ENCODE measurements around the gene TTLL7. TPM values are rescaled to one million over a fixed set of nuclear protein-coding genes. Genes with fewer than 3 reads are reported as not detected.

TTLL7 gene
- total RNA-seq, 1 experiment from 2014 or later = 6.6 TPM

DNA sequence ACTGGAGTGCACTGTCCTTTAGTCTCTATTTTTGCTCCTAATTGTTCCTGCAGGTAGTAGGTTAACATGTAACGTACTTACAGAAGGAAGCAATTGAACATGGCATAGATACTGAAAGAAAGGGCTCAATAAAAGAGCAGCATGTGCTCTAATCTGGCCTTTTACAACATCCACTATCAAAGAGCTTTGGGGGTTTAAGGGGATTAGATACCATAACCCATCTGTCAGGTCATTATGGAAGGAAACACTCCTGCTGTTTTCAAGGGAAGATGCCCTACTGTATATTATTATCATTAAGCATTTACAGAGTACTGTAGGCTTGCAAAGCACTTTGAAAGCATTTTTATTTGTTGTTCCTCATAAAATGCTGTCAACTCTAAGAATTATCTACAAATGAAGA is 152.8 kb downstream of the TTLL7 start:
- Histone ChIP-seq H3T11ph (ENCODE audit: low read length) (no peak overlapping the region), H4K5ac (ENCODE audit: insufficient read length, low read depth, low read length) (no peak overlapping the region), H3K56ac (ENCODE audit: insufficient read length, low read depth, low read length) (no peak overlapping the region), H2AK5ac (ENCODE audit: insufficient read length, low read length) (no peak overlapping the region), H3K4me1 (ENCODE audit: insufficient read depth, low read length) (no peaks in the 10 kb centered on the region), H3K23me2 (ENCODE audit: insufficient read length, low read depth, low read length, poor library complexity, severe bottlenecking) (no peaks in the 10 kb centered on the region), H3K4me2 (ENCODE audit: insufficient read depth, insufficient read length, low read length) (no peak overlapping the region), H2BK15ac (ENCODE audit: low read depth, low read length) (no peak overlapping the region), H3K23ac (ENCODE audit: insufficient read length, low read depth, low read length) (no peak overlapping the region), H4K20me1 (ENCODE audit: control insufficient read depth, insufficient read depth, insufficient read length) (no peaks in the 10 kb centered on the region), H3K27me3 (ENCODE audit: insufficient read depth, low read length) (no peaks in the 10 kb centered on the region), H4K8ac (replicated peaks; ENCODE audit: insufficient read length, low read depth, low read length) (no peak overlapping the region), H4K91ac (ENCODE audit: insufficient read length, low read depth, low read length) (no peak overlapping the region), H3K9ac (ENCODE audit: extremely low read depth, insufficient read length, low read length) (no peak overlapping the region), H2BK120ac (ENCODE audit: low read depth, low read length, poor library complexity, severe bottlenecking) (no peak overlapping the region), H2BK20ac (ENCODE audit: low read depth, low read length, poor library complexity, severe bottlenecking) (no peak overlapping the region), H3K9me3 (ENCODE audit: control insufficient read depth, low read depth, low read length) (no peaks in the 10 kb centered on the region), H3K27ac (ENCODE audit: insufficient read length, low read depth, low read length) (no peak overlapping the region), H3K18ac (ENCODE audit: insufficient read length, low read depth, low read length) (no peak overlapping the region), H3K14ac (ENCODE audit: insufficient read depth, low read length) (no peak overlapping the region), H2AFZ (ENCODE audit: low read length) (no peak overlapping the region), H3K79me1 (ENCODE audit: insufficient read depth, low read depth, low read length, poor library complexity, severe bottlenecking) (no peaks in the 10 kb centered on the region), H2BK5ac (ENCODE audit: insufficient read length, low read length) (no peak overlapping the region), H3K4ac (ENCODE audit: low read depth, low read length) (no peak overlapping the region), H3K79me2 (ENCODE audit: insufficient read depth, low read length) (no peaks in the 10 kb centered on the region), H2BK12ac (ENCODE audit: insufficient read length, low read depth, low read length) (no peak overlapping the region)
- Mint-ChIP-seq H3K4me1 (no peaks in the 10 kb centered on the region; a peak in 1 of 4 replicates), H3K4me3 (no peak overlapping the region), H3K9me3 (no peaks in the 10 kb centered on the region), H3K27ac (no peak overlapping the region), H3K27me3 (ENCODE audit: low read depth) (no peaks in the 10 kb centered on the region; the same call in 1 of the 2 replicates), H3K36me3 (ENCODE audit: insufficient read depth in 1 of 3, low read depth in 3 of 3) (no peaks in the 10 kb centered on the region)
- DNase-seq = no peak
- TF ChIP-seq CTCF (conservative IDR thresholded peaks at IDR 0.05) = no peak
- no CpG with 5 or more reads among the region's 1 CpG for WGBS (ENCODE audit: extremely low coverage, insufficient read length, low lambda C conversion rate)
